Retina (tissue), 1 donor: ENCODE measurements around the gene TNFRSF11A.

Experiments used
- DNase-seq: peaks from one replicate; pipeline ENCODE4 v3.0.0-alpha.2; 2016

The TNFRSF11A gene

DNA sequence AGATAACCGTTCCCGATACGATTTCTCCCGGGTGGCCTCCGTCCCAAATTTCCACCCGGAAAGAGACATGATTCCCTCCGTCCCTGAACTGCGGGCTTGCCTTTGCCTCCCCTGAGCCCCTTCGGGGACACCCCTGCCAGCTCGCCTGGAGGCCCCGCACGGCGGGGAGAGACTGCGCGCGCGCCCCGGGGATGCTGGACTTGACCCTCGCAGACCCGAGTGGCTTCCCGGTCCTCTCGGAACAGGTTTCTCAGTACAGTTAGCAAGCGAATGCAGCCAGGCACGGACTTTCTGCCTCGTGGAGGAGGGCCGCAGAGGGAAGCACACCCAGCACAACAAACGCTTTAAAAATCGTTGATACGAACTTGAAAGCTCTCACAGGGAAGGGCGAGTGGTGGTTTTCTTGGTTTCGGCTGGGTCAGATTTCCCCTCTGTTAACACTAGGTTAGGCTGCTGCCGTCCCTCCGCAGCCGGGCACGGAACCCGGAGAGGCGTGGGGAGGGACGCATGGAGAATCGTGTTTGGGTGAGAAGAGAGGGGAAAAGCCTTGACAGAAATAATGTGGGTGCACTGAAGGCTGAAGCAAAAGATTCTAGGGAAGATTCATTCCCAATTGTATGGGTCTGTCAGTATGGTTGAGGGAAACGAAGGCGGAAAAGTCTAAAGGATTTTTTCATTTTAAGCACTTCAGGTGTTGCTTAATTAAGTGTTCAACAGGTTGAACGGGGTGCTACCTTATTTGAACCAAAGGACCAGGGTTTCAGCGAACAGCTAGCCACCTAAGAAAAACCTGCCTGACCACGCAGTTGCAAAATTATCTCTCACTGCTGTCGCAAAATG lies 916 bp downstream of the TNFRSF11A start:
- peak; percentile 80 for DNase-seq

DNA sequence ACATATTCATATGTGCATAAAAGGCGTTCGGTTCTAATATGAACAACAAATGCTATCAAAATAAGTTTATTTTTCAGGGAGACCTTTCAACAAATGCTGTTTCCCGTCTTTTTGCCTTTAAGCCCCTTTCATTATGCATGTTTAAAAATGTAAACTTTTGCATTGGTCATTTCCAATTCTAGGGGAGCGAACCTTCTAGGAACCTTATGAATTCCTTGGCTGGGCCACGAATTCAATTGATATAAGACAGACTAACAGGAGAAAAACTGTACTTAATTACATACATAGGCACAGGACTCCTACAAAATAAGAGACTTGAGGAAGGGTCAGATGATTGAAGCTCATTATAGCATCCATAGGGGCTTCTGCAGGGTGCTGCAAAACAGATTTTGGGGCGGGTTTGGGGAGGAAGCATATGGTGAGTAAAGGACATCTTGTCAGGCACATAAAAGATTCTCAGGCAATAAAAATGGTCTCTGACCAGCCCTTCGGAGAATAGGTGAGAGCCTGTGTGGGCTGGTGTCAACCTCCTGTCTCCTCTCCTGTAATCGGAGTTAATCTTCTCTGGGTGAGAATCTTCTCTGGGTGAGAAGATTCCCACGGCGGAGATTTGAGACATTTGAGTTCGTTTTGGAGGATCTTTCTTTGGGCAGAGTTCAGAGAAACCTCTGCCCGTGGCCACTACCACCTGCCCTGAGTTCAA lies 1.7 kb downstream of the TNFRSF11A start:
- DNase-seq, result no peak

DNA sequence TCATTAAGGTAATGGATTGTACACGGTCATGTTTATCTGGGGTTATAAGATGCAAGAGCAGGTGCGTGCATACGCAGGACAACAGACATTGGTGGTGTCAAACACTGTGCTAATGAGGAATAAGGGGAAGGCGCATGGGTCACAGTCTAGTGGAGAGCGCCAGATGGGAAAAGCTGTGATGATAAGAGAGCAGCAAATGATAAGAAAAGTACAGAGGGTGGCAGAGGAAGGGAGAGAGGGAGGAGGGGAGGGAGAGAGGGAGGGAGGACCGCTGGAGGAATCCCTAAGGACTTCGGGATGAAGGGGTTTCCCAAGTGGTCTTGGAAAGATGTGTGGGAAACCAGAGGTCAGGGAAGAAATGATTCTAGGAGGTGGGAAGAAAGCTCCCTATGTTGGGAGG lies 2.9 kb downstream of the TNFRSF11A start:
- no peak for DNase-seq

DNA sequence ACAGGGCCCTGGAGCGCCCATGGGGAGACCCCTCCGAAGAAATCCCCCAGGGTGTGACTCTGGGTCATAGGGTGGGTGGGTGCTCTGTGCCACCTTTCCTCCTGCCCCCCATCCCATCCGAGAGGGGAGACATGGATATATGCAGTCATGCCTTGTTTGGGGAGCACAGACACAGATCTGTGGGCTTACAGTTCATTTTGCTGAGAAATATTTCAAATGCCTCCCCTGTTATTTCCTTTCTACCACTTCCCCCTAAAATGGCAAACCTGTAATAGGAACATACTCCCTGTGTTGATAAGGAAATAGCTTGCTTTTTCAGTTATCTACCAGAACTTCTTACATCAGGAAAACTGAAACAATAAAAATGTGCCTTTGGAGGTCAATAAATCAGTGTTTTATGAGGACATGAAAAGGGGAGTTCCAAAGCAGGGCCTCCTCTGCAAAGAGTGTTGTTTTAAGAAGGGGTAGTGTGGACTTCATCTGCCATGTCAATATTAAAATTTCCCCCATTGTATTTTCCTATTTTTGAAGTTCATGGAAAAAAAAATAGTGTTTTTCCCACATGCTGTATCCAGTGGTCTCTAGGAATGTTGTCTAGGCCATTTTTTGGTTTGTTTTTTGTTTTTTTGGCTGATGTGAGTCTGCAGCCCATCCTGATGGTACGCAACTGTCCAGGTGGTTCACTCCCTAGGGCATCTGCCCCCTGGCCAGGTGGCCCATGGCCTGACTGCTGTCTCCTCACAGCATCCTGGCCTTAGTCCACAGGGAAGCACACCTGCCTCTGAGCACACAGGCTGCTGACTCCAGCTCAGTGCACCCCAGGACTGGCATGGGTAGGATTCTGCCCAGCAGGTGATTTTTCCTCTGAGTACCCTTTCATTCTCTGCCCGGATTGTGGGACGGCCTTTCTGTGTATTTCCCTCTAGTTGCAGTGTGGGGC lies 3.7 kb downstream of the TNFRSF11A start:
- DNase-seq, result no peak

DNA sequence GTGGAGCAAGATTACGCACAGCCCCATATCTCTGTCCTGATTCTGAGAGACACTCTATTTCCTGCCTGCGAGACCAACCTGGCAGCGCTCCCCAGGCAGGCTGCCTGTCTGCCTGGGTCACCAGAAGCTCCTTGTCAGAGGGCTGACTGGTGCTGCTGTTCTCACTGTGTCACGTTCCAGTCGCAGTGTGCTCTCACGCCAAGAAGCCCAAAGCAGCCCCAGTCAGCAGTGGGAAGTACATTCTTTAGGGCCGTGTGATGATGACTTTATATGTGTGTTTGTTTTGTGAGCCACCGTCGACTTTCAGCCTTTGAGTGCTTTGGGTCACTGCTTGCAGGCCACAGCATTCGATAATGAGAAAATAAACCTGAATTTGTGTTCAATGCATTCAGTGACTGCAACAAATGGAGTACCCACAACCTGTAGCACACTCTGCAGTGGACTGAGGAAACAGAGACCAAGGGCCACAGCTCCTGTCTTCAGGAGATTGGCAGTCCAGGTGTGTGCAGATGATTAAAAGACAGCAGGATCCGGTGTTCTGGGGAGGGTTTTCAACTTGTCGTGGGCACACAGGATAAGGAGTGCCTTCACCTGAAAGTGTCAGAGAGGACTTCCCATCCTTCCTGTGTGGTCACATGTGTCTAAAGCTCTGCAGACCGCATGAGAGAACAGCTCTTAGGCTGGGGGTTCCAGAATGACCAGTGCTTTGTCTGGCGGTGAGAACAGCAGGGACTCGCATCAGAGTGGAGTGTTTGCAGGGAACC lies 4.8 kb downstream of the TNFRSF11A start:
- no peak for DNase-seq

DNA sequence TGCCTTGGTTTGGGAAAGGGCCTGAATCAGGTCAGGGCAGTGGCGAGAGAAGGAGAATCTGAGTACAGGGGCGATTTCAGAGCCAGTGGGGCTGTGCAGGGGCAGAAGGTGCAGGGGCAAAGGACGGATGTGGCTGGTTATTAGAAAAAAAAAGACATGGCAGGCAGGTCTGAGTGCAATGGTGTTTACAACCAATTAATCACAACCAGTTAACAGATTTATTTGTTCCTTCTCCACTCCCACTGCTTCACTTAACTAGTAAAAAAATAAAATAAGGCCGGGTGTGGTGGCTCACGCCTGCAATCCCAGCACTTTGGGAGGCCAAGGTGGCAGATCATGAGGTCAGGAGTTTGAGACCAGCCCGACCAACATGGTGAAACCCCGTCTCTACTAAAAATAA lies 5.5 kb downstream of the TNFRSF11A start:
- no peak for DNase-seq

DNA sequence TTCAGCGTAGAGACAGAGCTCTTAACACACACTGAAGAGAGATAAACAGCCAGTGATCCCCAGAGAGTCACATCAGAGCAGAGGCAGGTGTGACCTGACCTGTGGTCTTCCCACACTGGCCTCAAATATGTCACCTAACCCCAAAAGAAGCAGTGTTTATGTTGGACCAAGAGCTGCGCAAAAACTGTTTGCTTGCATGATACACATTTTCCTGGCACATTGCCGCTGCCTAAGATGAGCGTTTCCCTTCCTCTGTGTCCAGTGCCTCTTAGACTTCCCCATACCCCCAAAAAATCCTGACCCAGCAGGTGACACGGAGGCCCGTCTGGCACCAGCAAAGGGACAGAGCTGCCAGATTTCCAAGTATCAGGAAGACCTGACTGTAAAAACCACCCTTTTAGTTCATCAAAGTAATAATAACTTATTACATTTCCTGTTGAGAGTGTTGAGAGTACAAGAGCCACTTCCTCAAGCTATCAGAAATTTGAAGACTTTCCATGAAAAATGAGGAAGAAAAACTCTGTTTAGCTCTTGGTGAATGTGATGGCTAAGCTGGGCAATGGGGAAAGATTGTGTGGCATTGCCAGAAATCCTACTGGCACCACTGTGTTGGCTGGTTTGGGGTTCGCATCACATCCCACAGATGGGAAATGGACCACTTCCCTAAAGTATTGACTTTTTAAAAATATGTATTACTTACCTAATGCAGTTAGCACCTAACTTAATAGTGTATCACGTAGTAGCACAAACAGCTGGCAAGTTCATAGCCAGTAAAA lies 6.7 kb downstream of the TNFRSF11A start:
- no peak for DNase-seq

DNA sequence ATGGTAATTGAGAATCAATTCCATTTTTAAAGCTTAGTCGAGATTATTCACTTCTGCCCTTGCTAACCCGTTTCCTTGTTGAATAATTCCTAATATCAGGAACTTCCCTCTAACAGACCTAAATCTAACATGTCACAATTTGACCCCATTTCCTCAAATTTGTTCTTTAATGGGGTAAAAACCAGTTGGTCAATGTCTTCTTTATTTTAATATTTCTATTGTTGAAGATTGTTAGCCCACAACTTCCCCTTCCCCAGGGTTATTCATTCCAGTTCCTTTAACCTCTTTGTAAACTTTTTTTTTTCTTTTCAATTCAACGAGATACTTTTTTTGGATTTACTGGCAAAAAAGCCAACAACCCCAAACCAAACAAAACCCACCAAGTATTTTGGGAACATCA lies 7.3 kb downstream of the TNFRSF11A start:
- no peak for DNase-seq

DNA sequence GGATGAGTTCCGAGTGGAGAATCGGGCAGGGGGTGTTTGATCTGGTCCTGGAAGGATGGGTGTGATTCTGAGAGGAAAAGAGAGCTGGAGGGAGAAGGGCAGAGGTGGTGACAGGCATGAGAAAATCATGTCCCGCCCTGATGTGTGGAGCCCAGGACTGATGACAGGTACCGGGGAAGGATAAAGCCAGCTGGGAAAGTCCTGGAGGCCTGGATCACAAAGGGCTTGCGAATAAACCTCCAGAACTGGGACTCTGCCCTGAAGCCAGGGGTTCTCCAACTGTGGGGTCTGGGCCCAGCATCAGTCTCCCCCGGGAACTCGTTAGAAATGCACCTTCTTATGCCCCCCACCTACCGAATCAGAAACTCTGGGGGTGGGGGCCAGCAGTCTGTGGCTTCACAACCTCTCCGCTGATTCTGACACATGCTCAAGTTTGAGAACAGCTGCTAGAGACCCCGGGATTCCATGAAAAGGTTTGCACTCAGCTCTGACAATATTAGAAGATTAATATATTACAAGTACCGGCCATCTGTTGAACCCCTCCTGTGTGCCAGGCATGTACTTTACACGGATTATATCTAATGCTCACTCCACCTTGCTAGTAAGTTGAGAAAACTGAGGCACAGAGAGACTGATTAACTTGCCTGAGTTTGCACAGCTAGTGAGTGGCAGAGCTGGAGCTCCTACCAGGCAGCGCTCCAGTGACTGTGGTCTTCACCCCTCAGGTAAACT lies 8.0 kb downstream of the TNFRSF11A start:
- DNase-seq, result no peak

DNA sequence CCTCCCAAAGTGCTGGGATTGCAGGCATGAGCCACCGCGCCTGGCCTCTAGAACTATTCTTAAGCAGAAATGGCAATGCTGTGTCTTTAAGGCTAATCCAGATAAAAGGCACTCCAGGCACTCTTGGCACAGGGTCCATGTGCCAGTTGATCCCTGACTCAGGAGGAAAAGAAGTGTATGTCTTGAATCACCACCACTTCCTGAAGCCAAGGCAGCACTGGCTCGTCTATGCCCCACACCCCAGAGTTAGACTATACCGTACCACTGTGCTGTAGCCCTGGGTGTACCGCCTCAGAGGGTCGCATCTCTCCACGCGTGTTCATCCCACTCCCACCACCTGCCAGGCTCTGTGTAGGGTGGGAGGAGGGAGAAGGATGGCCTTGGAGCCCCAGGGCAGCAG lies 9.0 kb downstream of the TNFRSF11A start:
- no peak for DNase-seq

DNA sequence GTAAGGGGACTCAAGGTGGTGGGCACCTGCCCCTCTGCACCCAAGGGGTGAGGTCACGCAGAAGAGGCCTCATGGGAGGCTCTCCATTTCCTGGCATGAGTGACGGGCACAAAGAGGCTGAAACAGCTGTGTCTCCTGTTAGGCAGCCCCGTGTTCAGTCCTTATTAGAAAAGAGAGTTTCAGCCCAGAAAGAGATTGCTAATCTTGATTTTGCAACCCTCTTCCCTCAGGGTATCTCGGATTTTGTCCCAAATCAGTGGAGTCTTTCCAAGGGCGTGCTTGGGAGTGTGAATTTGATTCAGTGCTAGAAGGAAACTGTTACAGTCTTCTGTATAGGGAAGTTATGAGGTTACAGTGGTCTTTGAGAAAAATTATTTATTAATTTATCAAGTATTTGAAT lies 10.4 kb downstream of the TNFRSF11A start:
- DNase-seq, result no peak

DNA sequence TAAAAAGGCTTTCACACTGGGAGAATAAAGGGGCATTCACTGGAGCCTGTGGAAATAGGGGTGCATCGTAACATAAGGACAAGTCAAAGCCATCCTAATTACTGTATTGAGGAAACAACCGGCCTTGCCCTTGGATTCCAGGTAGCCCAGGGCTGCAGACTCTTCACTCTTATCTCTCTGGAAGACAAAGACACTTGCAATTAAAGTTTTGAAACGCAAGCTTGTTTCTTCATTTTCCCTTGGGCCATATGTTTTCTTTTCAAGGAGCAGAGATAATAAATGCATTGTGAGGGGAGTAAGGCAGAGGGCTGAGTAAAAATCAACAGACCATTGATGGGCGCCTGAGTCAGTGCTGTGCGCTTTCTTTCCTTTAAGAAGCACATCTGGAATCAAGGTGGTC lies 11.5 kb downstream of the TNFRSF11A start:
- DNase-seq, result no peak

DNA sequence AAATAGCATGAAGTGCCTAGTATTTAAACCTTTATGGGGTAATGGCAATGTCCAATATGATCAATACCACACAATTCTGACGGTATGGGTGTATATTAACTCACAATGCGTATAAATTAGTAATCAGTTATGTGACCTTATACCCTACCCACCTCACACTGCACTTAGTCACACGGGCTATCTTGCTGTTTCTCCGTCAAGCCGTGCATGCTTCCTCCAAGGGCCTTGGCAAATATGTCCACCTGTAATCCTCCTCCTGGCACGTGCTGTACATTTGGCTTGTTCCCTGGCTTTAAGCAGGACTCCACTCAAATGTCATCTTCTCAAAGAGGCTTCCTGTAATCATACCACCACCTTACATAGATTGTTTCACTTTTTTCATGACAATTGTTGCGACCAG lies 12.2 kb downstream of the TNFRSF11A start:
- no peak for DNase-seq

DNA sequence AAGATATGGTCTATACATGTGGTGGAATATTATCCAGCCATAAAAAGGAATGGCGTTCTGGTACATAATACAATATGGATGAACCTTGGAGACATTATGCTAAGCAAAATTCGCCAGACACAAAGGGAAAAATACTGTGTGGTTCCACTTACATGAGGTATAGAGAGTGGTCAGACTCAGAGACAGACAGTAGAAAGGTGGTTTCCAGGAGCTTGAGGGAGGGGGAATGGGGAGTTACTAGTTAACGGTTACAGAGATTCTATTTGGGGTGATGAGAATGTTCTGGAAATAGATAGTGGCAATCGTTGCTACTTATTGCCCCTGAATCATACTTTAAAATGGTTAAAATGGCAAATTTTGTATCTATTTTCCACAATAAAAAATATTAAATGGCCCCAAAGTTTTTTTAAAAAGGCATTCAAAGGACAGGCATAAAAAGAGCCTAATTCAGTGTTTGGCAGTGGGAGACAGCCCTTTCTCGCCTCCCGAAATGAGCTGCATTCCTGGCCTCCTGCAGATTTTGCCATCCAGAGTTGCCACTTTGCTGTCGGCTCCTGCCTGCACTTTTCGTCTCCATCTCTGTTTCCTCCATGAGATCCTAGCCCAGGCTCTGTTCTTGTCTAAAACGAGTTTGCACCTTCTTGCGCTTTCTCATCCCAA lies 13.5 kb downstream of the TNFRSF11A start:
- DNase-seq, result no peak

DNA sequence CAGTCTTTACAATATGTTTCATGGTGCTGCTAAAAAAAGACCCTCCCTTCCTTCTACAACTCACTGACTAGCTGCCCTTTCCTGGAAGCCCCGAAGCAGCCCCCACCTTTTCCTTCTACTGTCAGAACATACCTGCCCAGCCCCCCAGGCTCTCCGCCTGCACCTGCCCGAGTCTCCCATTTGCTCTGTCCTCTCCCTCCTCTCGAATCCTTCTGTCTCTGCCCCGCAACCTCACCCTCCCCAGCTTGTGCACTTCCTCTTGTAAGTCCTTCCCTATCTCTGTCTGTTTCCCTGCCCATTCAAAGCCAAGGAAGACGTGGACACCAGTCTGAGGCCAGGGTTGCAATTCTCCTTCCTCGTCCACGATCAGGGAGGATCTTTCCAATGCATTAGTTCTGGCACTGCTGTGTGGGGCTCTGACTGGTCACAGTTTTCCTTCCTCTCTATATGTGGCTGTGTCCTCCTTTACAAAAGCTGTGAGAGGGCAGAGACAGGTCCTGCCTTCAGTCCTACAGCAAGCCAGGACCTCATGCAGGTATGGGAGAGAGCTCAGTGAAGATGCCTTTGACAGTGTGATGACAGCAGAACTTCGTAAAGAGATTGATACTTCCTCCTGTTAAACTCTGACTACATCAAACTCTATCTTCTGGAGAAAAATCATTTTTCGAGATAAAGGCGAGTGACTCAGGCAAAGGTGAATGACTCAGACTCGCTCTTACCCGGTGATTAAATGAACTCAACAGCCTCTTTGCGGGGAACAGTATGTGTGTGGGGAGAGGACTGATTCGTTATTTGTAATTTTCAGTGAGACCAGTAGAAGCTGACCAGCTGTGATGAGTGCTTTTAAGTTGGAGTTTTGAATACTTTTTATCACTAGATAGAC lies 14.2 kb downstream of the TNFRSF11A start:
- DNase-seq, result no peak

DNA sequence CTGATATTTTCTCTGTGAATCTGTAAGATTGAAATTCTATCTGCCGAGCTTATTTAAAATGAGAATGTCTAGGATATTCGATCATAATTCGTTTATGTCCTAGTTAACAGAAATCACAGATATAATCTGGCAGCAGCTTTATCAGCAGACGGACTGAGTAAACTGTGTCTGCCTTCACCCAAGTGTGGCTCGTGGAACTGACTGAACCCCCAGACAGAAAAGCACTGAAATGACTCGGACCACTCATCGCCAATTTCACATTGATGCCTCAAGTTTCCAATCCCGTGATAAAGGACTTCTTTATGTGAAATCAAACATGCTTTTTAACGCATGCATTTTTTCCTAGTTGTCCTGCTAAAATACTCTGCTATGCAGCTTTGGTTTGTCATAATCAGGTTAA lies 15.9 kb downstream of the TNFRSF11A start:
- DNase-seq, result no peak

DNA sequence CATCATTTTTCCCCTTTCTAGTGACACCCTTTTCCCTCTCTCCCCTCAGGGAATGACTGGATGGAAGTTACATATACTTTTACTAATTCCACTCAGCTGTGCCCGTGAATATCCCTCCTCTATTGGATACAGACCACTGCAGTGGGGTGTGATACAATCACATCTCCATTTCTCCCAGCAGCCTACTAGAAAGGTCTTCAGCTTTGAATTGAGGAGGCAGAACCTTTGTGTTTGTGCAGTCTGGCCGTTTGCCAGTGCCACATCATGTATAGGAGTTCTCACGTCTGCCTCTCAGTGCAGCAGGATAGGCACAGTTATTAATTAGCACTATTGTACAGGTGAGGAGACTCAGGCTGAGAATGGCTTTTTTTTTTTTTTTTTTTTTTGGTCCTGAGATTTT lies 16.4 kb downstream of the TNFRSF11A start:
- DNase-seq, result peak; percentile 77

DNA sequence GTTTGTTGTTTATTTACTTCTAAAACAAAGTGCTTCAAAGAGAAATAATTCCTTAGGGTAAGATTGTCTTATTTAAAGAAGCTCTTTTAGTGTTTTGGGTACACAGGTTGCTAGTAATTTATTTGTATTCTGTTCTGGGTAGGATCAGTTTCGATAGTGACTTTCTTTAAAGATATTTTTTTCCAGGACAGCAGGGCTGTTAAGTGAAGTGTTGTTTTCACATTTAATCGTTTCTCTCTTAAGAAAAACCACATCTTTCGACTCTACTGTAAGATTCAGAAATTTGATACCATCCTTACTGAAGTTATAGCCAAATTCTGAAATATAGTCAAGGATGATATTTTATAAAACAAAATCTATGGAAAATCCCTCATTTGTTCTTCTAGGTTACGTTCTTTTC lies 17.8 kb downstream of the TNFRSF11A start:
- no peak for DNase-seq

DNA sequence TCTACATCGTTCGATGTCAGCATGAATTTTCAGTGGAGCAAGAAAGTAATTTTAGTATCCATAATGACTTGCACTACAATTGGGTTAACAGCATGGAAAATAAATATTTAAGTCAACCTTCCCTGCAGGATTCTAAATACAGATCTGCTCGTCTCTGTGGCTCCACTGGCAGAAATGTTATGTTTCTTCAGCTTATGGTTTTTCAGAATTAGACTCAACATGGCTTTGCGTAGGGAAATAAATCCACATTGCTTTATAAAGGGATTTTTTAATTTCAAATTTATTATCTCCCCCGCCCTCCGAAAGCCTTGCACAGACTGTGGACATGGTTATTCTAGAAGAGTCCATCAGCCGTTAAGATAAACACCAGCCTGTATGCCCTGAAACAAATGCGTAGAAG lies 18.2 kb downstream of the TNFRSF11A start:
- DNase-seq, result no peak
